Activated T-cell treated with anti-CD3 and anti-CD28 coated beads for 24 hours (primary cell): ENCODE measurements around the gene ACP4.
"Not testable (repeated sequence)": the region's sequence is repeated elsewhere in the genome, so short reads cannot be mapped to it uniquely, and the experiment has no call there.

Source experiments
- DNase-seq: peaks from one replicate; pipeline ENCODE4 v3.0.0-alpha.2; 2020; ENCODE audit warnings: low read depth

The ACP4 gene

GRCh38 chr19:50777261-50777660, 13.0 kb upstream of the ACP4 start:
- no peak for DNase-seq

GRCh38 chr19:50777830-50778303, 12.3 kb upstream of the ACP4 start:
- DNase-seq = no peak

- no peak for DNase-seq
These were observed 11.2 kb upstream of the ACP4 start for GRCh38 chr19:50778906-50779430.

GRCh38 chr19:50779504-50780457, 10.4 kb upstream of the ACP4 start:
- no peak for DNase-seq

GRCh38 chr19:50780753-50781435, 9.3 kb upstream of the ACP4 start:
- DNase-seq = no peak

- not testable (repeated sequence) for DNase-seq
These were observed 6.4 kb upstream of the ACP4 start for GRCh38 chr19:50783848-50784152.

- DNase-seq = no peak
These were observed 5.5 kb upstream of the ACP4 start for GRCh38 chr19:50784710-50785109.

- DNase-seq = no peak
These were observed 4.9 kb upstream of the ACP4 start for GRCh38 chr19:50785329-50785728.

- DNase-seq = no peak
These were observed 780 bp downstream of the ACP4 start for GRCh38 chr19:50790922-50791467.

- DNase-seq = no peak
These were observed 1.5 kb downstream of the ACP4 start for GRCh38 chr19:50791594-50792271.

GRCh38 chr19:50792272-50793250, 2.3 kb downstream of the ACP4 start:
- DNase-seq = no peak

GRCh38 chr19:50793558-50794065, 3.4 kb downstream of the ACP4 start:
- no peak for DNase-seq

- no peak for DNase-seq
These were observed 4.1 kb downstream of the ACP4 start for GRCh38 chr19:50794074-50794875.

GRCh38 chr19:50794876-50795663, 4.9 kb downstream of the ACP4 start:
- DNase-seq = no peak

- DNase-seq = no peak
These were observed 5.5 kb downstream of the ACP4 start for GRCh38 chr19:50795664-50796073.

GRCh38 chr19:50796128-50796633, 6.0 kb downstream of the ACP4 start:
- DNase-seq = no peak

GRCh38 chr19:50796634-50797428, 6.6 kb downstream of the ACP4 start:
- no peak for DNase-seq

GRCh38 chr19:50797429-50797780, 7.2 kb downstream of the ACP4 start:
- DNase-seq = no peak
